Hematopoietic multipotent progenitor cell treated with erythropoietin and hydrocortisone succinate and interleukin-3 and kit ligand, for 15 days (in vitro differentiated cells): Measurements from ENCODE around the gene CNPPD1.
A peak's percentile ranks its signal among the peaks of the same experiment; 100 is the strongest.

Experiments
- DNase-seq: peaks from one replicate; pipeline ENCODE4 v3.0.0-alpha.2; 2015; ENCODE audit warnings: low spot score

CNPPD1 gene

DNA sequence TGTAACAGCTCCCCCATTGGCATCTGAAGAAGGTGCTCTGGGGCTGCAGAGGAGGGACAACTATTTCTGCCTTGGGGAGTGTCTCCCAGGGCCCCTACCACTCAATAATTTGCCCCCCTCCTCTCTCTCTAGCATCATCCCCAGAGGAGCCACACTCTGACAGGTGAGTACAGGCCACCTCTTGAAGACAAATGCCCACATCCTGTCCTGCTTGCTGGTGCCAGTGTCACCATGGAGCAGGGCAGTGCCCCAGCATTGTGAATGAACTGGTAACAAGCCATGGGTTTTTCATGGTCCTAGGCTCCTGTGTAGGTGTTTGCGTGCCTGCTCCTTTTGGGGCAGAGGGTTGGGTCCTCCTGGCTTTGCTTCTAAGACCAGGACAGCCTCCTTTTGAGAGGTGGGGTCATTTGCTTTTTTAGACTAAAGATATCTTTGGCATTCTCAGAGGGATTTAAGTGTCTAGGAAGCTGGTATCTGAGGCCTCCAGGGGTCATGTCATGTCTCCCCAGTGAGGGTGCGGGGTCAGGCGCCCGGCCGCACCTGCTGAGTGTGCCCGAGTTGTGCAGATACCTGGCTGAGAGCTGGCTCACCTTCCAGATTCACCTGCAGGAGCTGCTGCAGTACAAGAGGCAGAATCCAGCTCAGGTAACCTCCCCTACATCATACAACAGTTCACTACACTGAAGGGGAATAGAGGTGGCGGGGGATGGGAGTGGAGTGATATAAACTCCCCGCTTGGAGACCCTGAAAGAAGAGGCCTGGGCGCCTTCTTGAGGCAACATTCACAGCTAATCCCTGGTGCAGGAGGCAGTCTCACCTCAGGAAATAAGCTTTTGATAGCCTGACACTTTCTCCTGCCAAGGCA, 3.1 kb upstream of the CNPPD1 start:
- DNase-seq, result no peak

DNA sequence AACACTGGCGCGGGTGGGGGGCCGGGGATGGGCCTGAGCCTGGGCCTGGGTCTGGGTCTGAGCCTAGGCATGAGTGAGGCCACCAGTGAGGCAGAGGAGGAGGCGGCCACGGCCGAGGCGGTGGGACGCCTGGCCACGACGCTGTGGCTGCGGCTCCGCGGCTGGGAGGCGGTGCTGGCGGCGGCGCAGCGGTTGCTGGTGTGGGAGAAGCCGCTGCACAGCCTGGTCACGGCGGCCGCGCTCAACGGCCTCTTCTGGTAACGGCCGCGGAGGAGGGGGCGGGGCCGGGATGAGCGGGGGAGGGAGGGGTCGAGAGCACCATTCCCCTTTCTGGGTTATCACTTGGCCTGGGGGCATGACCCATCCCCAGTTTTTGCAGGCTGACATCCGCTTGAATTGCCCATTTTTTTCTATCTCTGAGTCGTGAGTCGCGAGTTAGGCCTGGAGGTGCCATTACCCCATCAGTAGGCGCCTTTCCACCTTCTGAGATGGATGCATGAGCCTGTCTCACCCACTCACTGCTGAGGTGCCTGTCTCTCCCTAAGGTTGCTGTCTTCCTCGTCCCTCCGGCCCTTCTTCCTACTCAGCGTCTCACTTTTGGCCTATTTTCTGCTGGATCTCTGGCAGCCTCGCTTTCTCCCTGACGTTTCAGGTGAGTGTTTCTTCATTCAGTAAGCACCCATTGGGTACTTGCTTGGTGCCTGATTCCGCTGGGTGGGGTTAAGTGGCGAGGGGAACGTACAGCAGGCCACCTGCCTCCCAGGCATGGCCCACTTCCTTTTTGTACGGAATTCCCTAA, 1.9 kb upstream of the CNPPD1 start:
- DNase-seq, result peak; percentile 52

DNA sequence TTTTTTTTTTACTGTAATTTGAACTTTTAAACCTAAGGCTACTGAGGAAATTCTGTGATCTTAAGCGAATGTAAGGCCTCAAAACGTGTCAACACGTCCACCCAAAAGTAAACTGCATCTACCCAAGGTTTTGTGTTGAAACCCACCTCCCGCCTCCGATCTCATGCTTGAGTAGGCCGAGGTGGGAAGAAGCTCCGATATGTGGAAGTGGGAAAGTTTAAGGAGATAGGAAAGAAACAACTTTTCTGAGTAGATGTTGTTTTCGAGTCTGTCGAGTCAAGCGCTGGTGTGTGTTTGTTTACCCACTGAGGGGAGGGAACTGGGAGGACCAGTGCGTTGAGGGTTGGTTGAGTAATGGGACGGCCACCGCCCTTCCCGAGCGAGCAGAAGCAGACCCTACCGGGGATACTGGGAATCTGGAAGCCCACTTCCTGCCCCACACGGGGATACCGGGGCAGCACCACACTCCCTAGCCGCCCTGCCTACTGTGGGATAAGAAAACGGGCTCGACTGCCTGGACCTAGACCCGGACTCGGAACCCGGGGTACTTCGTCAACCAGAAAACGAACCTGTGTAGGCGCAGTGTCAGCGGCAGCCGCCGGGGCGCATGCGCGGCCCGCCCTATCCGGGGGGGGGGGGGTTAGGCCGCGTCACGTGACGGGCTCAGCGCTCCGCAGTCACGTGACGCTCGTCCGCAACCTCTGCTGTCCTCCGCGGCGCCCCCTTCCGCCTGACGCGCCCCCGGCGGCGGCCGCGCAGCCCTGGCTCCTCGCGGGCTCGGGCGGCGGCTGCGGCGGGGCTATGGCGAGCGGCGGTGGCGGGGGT, 1.0 kb upstream of the CNPPD1 start, which contains the start of gene RETREG2:
RETREG2 (plus strand) TSS at position 724 of the 825 bp plus-strand sequence; CDS start at position 802, 78 bp downstream.
- peak; percentile 94 for DNase-seq

DNA sequence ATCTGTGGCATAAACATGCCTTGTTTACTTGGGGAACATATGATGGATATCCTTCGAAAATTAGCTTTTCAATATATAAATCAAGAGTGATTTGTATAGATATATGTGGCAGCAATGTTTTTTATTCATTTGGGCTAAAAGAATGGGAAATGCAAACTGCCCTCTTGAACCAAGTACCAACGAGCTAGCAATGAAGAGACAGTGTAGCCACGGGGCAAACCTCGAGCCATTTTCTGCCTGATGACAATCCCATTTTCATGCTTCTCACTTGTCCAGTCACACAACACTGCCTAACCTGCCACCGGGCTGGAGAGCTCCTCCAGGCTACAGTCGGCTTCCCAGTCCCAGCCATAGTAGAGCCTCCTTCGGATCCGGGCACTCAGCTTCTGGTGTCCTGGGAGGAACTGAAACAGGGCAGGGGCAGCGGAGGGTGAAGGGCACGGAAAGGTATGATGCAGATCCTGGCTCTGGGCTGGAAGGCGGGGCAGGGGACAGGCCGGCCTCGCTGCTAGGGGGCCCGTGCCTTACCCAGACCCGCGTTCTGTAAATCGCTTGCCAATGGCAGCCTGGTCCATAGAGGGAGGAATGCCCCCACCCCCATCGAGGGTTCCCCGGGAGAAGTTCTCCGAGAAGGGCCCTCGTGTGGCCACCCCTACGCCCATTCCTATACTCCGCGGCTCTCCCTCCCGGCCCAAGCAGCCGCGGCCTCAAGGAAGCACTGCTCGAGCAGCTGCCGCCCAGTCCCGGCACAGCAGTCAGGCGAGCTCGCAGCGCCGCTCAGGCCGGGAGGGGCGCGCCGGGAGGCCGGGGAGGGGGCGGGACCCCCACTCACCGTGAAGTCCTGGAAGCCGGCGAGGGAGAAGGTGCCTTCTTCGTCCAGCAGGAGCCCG, 552 bp downstream of the CNPPD1 start:
- peak; percentile 55 for DNase-seq

DNA sequence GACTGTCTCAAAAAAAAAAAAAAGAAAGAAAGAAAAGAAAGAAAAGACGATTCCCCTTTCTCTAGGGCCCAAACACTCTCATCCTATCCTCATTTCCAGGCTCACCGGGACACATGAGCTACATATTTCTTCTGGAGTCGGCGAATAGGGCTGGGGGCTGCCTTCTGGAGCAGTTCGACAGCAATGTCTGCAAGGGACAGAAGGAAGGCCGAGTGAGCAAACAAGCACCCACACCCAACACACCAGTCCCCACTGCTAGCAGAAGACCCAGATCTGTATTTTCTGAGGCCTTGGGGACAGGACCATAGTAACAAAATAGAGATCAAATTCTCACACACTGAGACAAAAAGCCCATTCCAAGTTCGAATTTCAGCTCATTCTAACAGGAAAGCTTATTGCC, 1.2 kb downstream of the CNPPD1 start:
- DNase-seq, result no peak

DNA sequence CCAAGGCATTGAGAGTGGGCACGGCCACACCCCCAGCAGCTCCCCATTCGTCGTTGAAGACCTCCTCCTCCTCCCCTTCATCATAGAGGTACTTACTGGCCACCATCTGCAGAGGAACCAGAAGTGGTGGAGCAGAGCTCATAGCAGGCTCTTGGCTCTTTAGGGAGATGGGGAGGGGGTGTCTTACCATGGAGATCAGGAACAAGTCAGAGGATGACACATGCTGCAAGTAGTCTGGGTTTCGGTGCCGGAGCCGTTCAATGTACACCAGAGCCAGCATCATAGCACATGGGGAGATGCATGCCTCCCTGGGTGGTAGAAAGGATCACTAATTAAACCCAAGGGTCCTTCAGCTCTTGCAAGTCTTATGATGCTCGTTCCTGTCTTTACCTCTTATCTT, 1.9 kb downstream of the CNPPD1 start:
- no peak for DNase-seq

DNA sequence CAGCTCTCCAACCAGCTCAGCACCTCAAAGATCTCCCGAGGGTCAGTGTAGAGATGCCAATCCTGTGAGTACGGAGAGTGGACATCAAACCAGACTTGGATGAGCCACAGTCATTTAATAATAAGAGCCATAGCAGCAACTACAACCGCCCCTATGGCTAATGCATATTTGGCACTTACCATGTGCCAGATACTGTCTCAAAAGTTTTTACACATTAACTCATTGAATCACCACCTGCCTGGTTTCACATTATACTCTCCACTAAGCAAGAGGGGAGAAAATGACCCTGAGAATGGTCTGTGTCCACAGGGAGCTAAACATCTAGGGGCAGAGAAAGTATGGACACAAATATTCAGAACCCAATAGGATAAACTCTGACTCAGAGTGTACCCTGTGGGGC, 2.6 kb downstream of the CNPPD1 start:
- no peak for DNase-seq

DNA sequence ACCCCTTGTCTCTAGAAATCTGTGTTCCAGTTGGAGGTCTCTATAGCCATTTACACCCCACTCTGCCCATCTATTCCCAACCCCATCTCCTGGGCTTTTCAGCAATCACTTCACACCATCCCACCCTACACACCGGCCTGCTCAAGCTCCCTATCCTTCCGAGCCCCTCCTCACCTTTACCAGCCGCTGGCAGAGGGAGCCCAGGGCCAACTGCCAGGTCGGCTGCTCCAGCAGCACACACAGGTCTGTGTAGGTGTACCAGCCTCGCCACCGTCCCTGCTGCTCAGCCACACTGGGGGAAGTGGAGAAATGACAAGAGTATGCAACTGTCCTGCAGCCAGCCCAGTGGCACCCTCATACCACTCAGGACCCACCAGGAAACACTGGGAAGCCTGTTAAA, 3.5 kb downstream of the CNPPD1 start:
- no peak for DNase-seq

DNA sequence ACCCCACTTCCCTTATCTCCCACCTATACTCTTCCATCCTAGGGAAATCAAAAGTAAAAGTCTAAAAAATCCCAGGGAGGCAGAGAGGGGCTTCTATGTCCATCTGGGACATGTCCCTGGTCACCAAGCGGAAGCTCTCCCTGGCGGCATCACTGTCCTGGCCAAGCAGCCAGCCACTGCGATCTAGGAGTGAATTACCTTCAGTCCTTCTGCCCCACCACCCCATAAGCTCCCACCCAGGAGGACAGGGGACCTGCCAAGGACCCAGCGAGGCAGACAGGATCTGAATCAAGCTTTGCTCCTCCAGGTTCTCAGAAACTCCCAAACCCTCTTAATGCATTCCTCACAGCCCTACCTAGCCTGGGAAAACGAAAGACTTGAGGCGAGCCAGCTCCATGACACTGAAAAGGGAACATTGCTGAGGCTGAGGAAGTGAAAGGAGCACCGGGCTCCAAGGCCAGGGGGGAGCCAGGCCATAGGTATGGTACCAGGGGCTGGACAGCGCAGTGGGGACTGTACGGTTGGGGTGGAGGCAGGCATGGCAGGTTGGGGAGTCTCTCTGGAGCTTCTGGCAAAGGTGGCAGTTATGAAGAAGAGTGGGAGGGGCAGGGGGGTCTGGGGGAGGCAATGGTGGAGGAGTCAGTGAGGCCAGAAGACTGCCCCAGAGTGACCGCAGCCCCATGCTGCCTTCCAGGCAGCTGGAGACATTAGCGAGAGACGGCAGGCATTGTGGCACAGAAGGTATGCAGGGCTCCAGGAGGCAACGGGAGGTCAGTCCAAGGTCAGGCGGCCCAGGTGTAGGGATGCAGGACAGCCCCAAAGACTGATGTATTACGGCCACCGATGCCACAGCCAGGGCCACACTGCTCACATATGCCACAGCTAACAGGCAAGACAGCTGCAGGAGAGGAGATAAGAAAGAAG, 4.2 kb downstream of the CNPPD1 start:
- DNase-seq, result peak; percentile 42

DNA sequence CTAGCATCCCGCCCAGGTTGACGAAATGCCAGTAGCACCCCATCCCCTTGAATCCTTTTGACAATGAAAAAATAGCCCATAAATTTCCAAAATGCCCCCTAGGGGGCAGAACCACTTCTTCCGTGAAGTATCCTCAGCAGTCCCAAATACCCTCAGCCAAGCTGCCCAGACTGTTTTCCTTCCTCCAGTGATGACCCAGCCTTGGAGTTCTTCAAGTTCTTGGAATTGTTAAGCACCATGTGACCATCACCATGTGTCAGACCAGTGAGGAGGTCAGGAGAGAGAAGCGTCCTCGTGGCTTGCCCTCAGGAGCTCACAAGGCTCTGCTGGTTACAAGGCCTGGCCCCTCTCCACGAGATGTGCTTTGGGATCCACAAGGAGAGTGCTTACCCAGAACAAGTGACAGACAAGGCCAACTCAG, 5.5 kb downstream of the CNPPD1 start:
- peak; percentile 70 for DNase-seq

DNA sequence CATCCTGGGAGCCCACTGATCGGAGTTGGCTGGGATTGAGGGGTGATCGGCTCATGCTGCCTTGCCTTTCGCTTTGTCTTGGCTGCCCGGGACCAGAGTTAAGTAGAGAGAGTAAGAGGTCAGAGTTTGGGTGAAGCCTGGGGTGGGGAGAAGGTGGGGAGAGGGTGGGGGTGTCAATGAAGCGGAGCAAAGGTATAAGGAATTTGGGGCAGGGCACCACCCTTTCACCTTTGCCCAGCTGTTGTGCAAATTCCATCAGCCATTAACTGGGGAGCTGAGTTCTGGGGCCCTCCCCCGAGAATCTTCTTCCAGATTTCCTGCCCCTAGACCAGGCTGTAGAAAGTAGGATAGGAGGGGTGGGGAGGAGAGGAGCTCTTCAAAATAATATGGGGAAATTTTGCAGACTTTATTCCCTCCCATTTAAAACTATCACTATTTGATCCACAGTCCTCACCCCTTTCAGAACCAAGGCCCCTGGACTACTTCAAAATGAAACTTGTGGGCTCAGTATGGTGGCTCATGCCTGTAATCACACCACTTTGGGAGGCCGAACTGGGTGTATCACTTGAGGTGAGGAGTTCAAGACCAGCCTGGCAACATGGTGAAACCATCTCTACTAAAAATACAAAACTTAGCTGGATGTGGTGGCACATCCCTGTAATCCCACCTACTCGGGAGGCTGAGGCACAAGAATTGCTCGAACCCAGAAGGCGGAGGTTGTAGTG, 6.6 kb downstream of the CNPPD1 start, which contains the start of gene SLC23A3:
SLC23A3 (minus strand) TSS at position 100 of the 725 bp plus-strand sequence; CDS start at position 55, 45 bp downstream.
- DNase-seq, result no peak

DNA sequence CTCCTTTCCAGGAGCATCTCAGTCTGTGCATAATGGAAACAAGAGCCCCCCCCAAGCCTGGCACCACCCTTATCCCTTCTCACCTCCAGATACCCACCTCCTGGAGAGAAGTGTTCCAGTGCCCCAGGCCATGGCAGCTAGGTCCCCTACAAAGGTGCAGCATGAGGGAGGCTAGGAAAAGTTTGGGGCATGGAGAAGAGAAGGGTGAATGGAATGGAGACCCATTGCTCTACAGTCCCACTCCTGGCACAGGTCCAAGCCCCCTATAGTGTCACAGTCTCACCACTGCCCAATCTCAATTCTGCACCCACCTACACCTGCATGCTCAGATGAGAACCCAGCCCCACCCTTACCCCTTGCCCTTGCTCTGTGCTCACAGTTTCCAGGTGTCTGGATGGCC, 7.8 kb downstream of the CNPPD1 start:
- DNase-seq, result no peak

DNA sequence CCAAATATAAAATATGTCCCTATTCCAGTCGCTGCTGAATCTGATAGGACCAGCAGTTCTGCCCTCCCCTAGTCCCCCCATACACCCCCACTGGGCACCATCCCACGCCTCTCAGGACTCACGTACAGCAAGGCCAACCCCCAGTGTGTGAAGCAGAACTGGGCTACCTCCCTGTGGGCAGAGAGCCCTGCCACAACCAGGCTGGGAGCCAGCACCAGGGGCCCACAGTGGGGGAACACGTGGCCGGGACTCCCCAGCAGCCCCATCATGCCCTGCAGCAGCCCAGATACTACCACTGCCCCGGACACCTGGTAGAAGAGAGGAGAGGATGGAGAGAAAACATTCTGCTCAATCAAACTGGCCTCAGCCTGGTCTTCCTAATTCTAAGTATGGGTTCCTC, 8.2 kb downstream of the CNPPD1 start:
- no peak for DNase-seq

DNA sequence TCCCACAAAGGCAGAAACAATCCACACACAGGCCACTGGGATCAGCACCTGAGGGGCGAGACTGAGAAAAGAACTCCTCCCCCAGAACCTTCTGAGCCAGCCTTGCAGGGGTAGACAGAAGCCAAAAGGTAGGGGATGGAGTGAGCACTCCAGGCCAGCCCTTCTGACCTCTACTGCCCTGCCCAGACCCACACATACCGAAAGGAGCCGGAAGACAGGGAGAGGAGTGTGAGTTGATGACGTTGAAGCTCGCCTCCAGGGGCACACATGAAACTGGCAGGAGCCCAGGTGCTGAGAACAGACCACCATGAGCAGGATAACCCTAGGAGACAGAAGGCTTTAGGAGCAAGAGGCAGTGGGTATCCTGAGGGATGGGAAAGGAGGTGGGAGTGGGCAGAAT, 8.7 kb downstream of the CNPPD1 start:
- no peak for DNase-seq

DNA sequence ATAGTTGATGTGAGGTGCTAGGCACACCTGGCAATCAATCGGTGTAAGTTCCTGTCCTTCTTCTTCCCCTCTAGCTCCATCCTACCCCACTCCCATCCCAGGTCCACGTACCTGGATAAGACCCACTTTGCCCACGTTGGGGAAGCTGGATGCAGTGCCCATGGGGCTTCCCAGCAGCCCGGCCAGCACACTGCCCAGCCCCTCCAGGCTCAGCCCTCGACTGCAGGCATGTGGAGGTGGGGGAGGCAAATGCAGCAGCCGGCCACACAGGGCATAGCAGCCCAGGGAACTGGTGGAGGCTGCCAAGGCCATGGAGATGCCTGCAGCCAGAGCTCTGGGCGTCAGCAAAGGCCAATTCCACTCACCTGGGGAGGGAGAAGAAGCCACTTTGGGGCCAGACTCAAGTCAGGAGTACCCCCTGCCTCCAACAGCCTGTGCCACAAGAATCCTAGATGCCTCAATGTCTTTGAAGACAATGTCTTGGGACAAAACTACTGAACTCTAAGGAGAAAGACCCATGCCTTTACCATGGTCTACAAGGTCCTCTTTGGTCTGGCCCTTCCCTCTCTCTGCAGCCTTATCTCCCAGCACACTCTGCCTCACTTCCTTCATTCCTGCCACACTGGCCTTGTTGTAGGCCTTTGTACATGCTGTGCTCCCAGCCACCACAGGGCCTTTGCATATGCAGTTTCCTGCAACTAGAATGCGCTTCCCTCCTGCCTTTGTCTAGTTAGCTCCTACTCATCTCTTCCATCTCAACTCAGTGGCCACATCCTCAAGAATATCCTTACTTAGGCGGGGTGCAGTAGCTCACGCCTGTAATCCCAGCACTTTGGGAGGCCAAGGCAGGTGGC, 11.4 kb downstream of the CNPPD1 start:
- DNase-seq, result no peak

DNA sequence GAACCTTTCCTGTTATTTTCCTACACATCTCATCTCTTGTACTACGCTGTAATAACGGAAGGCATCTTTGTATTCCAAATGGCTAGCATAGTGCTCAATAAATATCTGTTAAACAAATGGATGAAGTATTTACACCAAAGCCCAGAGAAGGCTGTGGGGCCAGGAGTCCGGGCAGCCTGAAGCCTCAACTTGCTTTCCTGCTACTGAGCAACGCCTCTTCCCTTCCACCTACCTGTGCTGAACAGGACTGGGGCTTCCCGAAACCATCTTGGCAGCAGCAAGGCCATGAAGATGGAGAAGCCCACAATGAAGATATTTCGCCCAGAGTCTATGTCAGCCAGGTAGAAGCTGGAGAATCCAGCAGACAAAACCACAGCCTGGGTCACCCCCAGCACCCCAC, 13.6 kb downstream of the CNPPD1 start:
- no peak for DNase-seq

DNA sequence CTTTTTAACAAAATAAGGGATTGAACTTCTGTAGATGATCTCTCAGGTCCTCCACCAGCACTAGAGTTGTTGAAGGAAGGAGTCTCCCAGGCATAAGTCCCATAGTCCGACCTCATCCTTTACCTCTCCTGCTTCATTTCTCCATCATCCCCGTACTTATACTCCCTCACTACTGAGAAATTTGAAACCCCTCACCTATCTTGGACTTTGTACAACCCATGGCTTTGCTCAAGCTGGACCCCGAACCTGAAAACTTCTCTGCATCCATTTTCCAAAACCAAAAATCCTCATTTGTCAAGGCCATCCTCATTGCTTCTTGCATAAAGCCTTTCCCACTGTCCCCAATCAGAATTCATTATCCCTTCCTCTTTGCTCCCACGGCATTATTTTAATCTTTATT, 15.6 kb downstream of the CNPPD1 start:
- DNase-seq, result no peak
